HCT116 (cell line): ENCODE measurements around the gene ZNRF4. TPM values are rescaled to one million over a fixed set of nuclear protein-coding genes. Genes with fewer than 3 reads are reported as not detected.

ENCODE experiments used
- ATAC-seq: fragments of 200-7000 bp; cut with Tn5 transposase; 2 replicates; pipeline ENCODE4 v1.9.1; 2020; ENCODE audit warnings: mild to moderate bottlenecking, moderate library complexity
- BruUV-seq: library from RNA; stranded (reverse); fragments of 400-500 nt; replicated peaks from 2 replicates; lab custom pipeline; 2021; lab: Mats Ljungman, UMichigan
- CTCF ChIA-PET: fragments of 300-600 bp; sonication (Branson Sonifier 250); formaldehyde crosslinking; loops from one replicate; lab custom pipeline; 2021; ENCODE audit warnings: antibody characterized with exemption; lab: Charles Lee
- POLR2A ChIA-PET: fragments of 300-600, 350-600 bp; sonication (Branson Sonifier 250); formaldehyde crosslinking; loops from one replicate; lab custom pipeline; 2021; ENCODE audit warnings: antibody characterized with exemption; lab: Charles Lee
- RAD21 ChIA-PET, 2 experiments: fragments of 300-600 bp; sonication (Branson Sonifier 250); formaldehyde crosslinking; loops; one replicate each; lab custom pipeline; 2023; ENCODE audit warnings: low total read pairs in 2 of 2; ENCODE audit not compliant: uncharacterized antibody in 2 of 2, unreplicated experiment in 2 of 2, low non-redundant PET in 1 of 2; lab: Charles Lee
- DNase-seq: peaks from one replicate; pipeline ENCODE4 v3.0.0-alpha.2; 2010; ENCODE audit warnings: low read depth, low spot score
- H2AFZ ChIP-seq: fragments of 200-600 bp; shearing (Covaris generic), sonication (generic); 2 replicates; pipeline ENCODE4 v1.6.1; 2017; ENCODE audit warnings: low read depth, mixed run types, mixed read lengths, antibody characterized with exemption, low read length; ENCODE audit not compliant: poor library complexity, severe bottlenecking
- H3K27ac ChIP-seq: 2 replicates; pipeline ENCODE4 v1.5.1; 2012; ENCODE audit warnings: low read depth, low read length
- H3K27me3 ChIP-seq: fragments of 200-600 bp; sonication (generic); 2 replicates; pipeline ENCODE4 v1.6.1; 2016; ENCODE audit warnings: mixed run types, low read length, mixed read lengths; ENCODE audit not compliant: insufficient read depth
- H3K36me3 ChIP-seq, 2 experiments: fragments of 200-500 bp in 1 of 2; fragments of 200-600 bp in 1 of 2; sonication (Bioruptor generic) in 1 of 2; sonication (generic) in 1 of 2; 2 replicates each; pipeline versions ENCODE4 v1.5.1 to v1.6.1; 2014 to 2016; ENCODE audit warnings: low read length in 2 of 2, inconsistent platforms in 1 of 2, mixed read lengths in 1 of 2, mixed run types in 1 of 2; ENCODE audit not compliant: insufficient read depth in 2 of 2, control insufficient read depth in 1 of 2
- H3K4me1 ChIP-seq, 2 experiments: fragments of 200-600 bp in 1 of 2; sonication (generic) in 1 of 2; 2 replicates each; pipeline versions ENCODE4 v1.5.1 to v1.6.1; 2012 to 2017; ENCODE audit warnings: low read length in 2 of 2, inconsistent platforms in 1 of 2, mild to moderate bottlenecking in 1 of 2, mixed read lengths in 1 of 2, mixed run types in 1 of 2, moderate library complexity in 1 of 2; ENCODE audit not compliant: insufficient read depth in 2 of 2, control insufficient read depth in 1 of 2
- H3K4me2 ChIP-seq: fragments of 200-600 bp; sonication (generic); 2 replicates; pipeline ENCODE4 v1.6.1; 2017; ENCODE audit warnings: mixed run types, low read length, mixed read lengths
- H3K4me3 ChIP-seq, 2 experiments: fragments of 200-600 bp in 1 of 2; sonication (generic) in 1 of 2; replicated peaks in 1 of 2; 2 replicates each; pipeline ENCODE4 v1.5.1; 2011 to 2016; ENCODE audit warnings: low read length in 2 of 2, control low read depth in 1 of 2, low read depth in 1 of 2, mild to moderate bottlenecking in 1 of 2, mixed read lengths in 1 of 2, mixed run types in 1 of 2
- H3K79me2 ChIP-seq: fragments of 200-600 bp; sonication (generic); 2 replicates; pipeline ENCODE4 v1.6.1; 2017; ENCODE audit warnings: mild to moderate bottlenecking, mixed run types, low read length, moderate library complexity, mixed read lengths; ENCODE audit not compliant: insufficient read depth
- H3K9ac ChIP-seq: fragments of 200-600 bp; sonication (generic); 2 replicates; pipeline ENCODE4 v1.6.1; 2016; ENCODE audit warnings: low read length, mixed read lengths
- H3K9me2 ChIP-seq: fragments of 200-600 bp; sonication (generic), shearing (Covaris generic); 2 replicates; pipeline ENCODE4 v1.6.1; 2017; ENCODE audit warnings: mixed run types, mild to moderate bottlenecking, moderate library complexity; ENCODE audit not compliant: insufficient read depth
- H3K9me3 ChIP-seq, 2 experiments: fragments of 200-500 bp in 1 of 2; fragments of 200-600 bp in 1 of 2; sonication (Bioruptor generic) in 1 of 2; sonication (generic) in 1 of 2; 2 replicates each; pipeline ENCODE4 v1.6.1; 2014 to 2017; ENCODE audit warnings: low read length in 2 of 2, mixed read lengths in 2 of 2, inconsistent platforms in 1 of 2, low read depth in 1 of 2, mild to moderate bottlenecking in 1 of 2, mixed run types in 1 of 2, moderate library complexity in 1 of 2; ENCODE audit not compliant: control insufficient read depth in 1 of 2, insufficient read depth in 1 of 2
- H4K20me1 ChIP-seq: fragments of 200-600 bp; sonication (generic), shearing (Covaris generic); 2 replicates; pipeline ENCODE4 v1.6.1; 2017; ENCODE audit warnings: mixed run types, mild to moderate bottlenecking, moderate library complexity; ENCODE audit not compliant: insufficient read depth
- ATF3 ChIP-seq: IDR thresholded peaks from 2 replicates; pipeline ENCODE4 v1.6.1; 2012
- CEBPB ChIP-seq: IDR thresholded peaks from 2 replicates; pipeline ENCODE4 v1.6.1; 2012; ENCODE audit warnings: low read depth
- EGR1 ChIP-seq: IDR thresholded peaks from 2 replicates; pipeline ENCODE4 v1.6.1; 2012; ENCODE audit warnings: low read depth
- EZH2 ChIP-seq: fragments of 200-600 bp; sonication (generic); IDR thresholded peaks from 2 replicates; pipeline ENCODE4 v1.6.1; 2017; ENCODE audit warnings: antibody characterized with exemption, mixed run types
- JUND ChIP-seq: IDR thresholded peaks from 2 replicates; pipeline ENCODE4 v1.6.1; 2012
- POLR2AphosphoS5 ChIP-seq: IDR thresholded peaks from 2 replicates; pipeline ENCODE4 v1.6.1; 2011; ENCODE audit warnings: mild to moderate bottlenecking, low read depth, low read length, moderate library complexity
- RAD21 ChIP-seq: IDR thresholded peaks from 2 replicates; pipeline ENCODE4 v1.6.1; 2012; ENCODE audit warnings: low read depth, mild to moderate bottlenecking
- REST ChIP-seq: IDR thresholded peaks from 2 replicates; pipeline ENCODE4 v1.6.1; 2012; ENCODE audit warnings: low read depth
- SIN3A ChIP-seq: IDR thresholded peaks from 2 replicates; pipeline ENCODE4 v1.6.1; 2012; ENCODE audit warnings: low read depth
- TCF7L2 ChIP-seq: IDR thresholded peaks from 2 replicates; pipeline ENCODE4 v1.7.0; 2011; ENCODE audit warnings: borderline replicate concordance, inconsistent platforms; ENCODE audit not compliant: insufficient read depth, insufficient read length; ENCODE audit errors: extremely low read depth
- intact Hi-C: fragments of 100-400 bp; cut with micrococcal nuclease; formaldehyde crosslinking; loops from 2 replicates; pipeline ENCODE4 v1.10.0; 2022
- total RNA-seq: library from RNA; stranded (reverse); gene quantifications from one replicate; pipeline ENCODE4 v1.2.1, GENCODE V29; 2021; ENCODE audit not compliant: unreplicated experiment

Gene ZNRF4
- total RNA-seq, 1 experiment from 2014 or later, result not detected

GRCh38 chr19:5497297-5497696 lies 42.1 kb downstream of the ZNRF4 start (continued):
- no peak for TF ChIP-seq POLR2AphosphoS5
- TF ChIP-seq RAD21, result no peak
- TF ChIP-seq TCF7L2, result no peak

- intact Hi-C loops, result no loop called here
- Histone ChIP-seq H2AFZ (no peak overlapping the region), H3K27me3 (no peaks in the 10 kb centered on the region), H3K4me2 (no peak overlapping the region), H3K79me2 (no peaks in the 10 kb centered on the region), H3K27ac (no peak overlapping the region), H3K9me2 (no peaks in the 10 kb centered on the region), H3K9ac (no peak overlapping the region), H4K20me1 (no peaks in the 10 kb centered on the region), H3K4me1 (no peaks in the 10 kb centered on the region), H3K36me3 (no peaks in the 10 kb centered on the region), H3K4me3 (no peak overlapping the region), H3K9me3 (peaks cover 8 to 11% of the 10 kb centered on the region in 2 experiments; a peak in 3 of 4 replicates)
- DNase-seq (no peak), ATAC-seq (no peak)
- no TSS peak for BruUV-seq
- no peak for TF ChIP-seq EGR1
- TF ChIP-seq CEBPB, result no peak
- no peak for TF ChIP-seq SIN3A
- TF ChIP-seq EZH2, result no peak
- no peak for TF ChIP-seq ATF3
- no peak for TF ChIP-seq REST
- TF ChIP-seq JUND, result no peak
- POLR2A ChIA-PET, result no interaction called here
- CTCF ChIA-PET, result no interaction called here
- RAD21 ChIA-PET, result no interaction called here
Measured at GRCh38 chr19:5498830-5499550, 43.8 kb downstream of the ZNRF4 start.
